Peyer's patch (tissue), 4 donors: ENCODE results near the gene ZPR1.

Experiments
- CTCF ChIP-seq, 6 experiments: fragments of 450-650 bp in 4 of 6; fragments of 200-600 bp in 2 of 6; sonication (generic) in 1 of 6; IDR thresholded peaks; one replicate each; pipeline ENCODE4 v1.5.1; 2017 to 2019; ENCODE audit warnings: antibody characterized with exemption in 6 of 6, mild to moderate bottlenecking in 3 of 6, moderate library complexity in 1 of 6
- POLR2A ChIP-seq, 2 donors: fragments of 450-650 bp; IDR thresholded peaks; one replicate each; pipeline ENCODE4 v1.5.1; 2017; ENCODE audit warnings: antibody characterized with exemption in 2 of 2, mild to moderate bottlenecking in 2 of 2, moderate library complexity in 2 of 2

GRCh38 chr11:116727990-116728389, 59.8 kb downstream of the ZPR1 start:
- no peak for TF ChIP-seq POLR2A (IDR thresholded peaks at IDR 0.05)
- TF ChIP-seq CTCF (IDR thresholded peaks at IDR 0.05): no peak
